Stimulated activated CD8-positive, alpha-beta memory T cell treated with anti-CD3 and anti-CD28 coated beads, Interleukin-12 subunit alpha, Interleukin-12 subunit beta, amount 100 ng/mL, for 1 hour (primary cell): ENCODE measurements around the gene PDYN.

Experiments
- DNase-seq: peaks from one replicate; pipeline ENCODE4 v3.0.0-alpha.2; 2020; ENCODE audit warnings: low read depth

The PDYN gene

GRCh38 chr20:1951436-1952115 is 42.3 kb downstream of the PDYN start:
- no peak for DNase-seq

- no peak for DNase-seq
Observed at GRCh38 chr20:1950836-1951235, 43.0 kb downstream of the PDYN start.

GRCh38 chr20:1949347-1950100 is 44.3 kb downstream of the PDYN start:
- no peak for DNase-seq

DNA sequence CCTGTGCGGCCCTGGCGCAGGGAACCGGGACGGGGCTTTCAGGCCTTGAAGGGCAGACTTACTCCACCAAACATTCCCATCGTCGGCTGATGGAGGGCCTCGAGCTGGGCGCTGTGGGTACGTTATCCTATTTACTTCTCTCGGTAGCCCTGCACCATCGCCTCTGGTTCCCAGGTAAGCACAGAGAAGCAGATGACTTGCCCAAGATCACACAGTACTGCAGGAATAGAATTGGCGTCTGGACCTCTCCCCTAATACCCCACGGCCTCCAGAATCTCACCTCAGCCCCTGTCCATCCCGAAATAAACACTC is 46.4 kb downstream of the PDYN start:
- no peak for DNase-seq

DNA sequence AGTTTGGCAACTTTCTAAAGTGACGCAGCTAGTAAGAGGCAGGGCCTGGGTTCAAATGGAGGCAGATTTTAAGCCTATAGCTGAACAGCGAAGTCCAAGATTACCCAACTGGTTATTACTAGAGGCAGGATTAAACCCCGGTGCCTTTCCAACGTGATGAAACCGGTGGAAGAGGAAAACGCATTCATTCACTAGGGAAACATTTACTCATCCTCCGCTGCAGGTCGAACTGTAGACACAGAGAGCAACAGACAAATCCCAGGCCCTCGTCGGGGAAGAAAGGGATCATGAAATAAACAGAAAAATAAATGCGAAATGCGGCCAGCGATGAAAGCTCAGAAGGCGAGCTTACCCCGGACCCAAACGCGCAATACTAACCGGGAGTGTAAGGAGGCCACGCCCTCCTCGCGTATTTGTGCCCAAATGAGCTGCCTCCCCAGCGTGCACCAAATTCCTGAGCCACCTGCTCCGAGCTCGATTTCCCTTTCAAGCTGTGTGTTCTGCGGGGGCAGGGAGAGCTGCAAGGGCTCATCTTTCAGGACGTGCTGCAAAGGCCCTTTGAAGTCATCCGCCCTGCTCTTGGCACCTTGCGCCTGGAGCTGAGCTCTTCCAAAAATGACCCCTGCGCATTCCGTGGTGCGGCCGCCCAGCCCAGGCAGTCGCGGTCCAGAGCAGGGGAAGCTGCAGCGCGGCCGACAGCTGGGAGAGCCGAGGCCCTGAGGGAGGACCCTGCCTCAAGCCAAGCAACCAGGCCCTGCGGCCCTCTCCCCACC is 46.9 kb downstream of the PDYN start:
- no peak for DNase-seq

- DNase-seq: no peak
Observed at GRCh38 chr20:1946442-1946761, 47.5 kb downstream of the PDYN start.

DNA sequence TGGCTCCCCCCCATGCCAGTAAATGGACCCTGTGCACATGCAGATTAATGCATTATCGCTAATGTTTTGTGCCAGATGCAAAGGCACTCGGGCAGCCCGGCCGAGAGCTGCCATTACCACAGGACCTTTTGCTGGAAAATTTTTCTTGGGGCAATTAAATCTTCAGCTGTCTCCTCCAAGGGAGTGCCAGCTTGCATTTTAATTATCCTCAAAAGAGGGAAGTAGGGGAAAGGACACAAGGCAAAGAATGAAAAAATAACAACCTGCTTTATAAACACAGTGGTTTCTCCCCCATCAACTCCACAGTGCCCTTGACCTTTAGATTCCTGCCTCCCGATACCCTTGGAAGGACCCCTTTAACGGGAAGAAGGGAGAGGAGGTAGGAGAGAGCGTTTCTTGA is 48.2 kb downstream of the PDYN start:
- no peak for DNase-seq

DNA sequence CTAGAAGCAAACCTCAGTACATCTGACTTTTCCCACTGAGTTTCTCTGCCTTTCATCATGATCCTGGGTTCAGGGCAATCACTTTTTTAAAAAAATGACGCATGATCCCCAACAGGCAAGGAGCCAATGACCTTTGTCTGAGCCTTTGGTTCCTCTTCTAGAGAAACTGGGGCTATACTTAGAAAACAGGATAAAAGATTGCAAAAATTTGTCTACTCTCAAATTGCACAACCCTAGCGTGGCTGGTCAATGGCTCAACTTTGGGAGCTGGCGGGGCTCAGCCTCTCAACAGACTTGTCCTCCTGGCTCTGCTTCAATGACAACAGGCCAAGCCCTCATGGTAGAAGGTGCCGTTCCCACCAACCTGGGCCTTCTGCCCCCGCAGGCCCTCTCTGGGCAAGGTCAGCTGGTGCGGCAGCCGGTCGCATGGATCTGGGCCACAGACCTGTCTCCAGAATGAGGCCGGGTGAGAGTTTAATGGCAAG is 48.7 kb downstream of the PDYN start:
- no peak for DNase-seq

DNA sequence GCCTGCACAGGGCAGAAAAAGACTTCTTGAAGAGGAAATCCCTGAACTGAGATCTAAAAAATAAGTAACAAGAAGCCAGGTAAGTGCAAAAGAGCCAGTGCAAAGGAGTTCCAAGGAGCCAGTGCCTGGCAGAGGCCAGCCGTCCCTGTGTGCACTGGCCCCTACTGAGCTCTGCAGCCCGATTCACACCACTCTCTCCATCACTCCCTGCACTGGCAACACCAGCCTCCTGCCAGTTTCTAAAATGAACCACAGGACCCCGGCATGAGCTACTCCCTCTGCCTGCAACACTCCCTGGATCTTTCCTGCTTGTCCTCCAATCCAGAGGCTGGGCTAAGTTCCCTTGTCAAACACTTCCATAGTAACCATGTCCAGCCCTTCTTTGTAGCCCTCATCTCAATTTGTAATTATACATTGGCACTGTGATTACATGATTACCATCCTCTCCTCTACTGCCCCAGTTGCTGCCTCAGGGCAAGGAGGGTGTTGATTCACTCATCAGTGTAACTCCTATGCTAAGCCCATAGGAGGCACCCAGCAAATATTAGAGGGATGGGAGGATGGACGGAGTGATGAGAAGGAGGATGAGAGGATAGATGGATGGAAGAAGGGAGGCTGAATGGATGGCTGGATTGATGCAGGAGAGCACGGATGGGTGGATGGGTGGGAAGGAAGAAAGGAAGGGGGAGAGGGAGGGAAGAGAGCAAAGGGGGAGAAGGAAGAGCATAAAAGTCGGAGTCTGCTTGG is 49.3 kb downstream of the PDYN start:
- no peak for DNase-seq

GRCh38 chr20:1943275-1944002 is 50.4 kb downstream of the PDYN start:
- DNase-seq: no peak

DNA sequence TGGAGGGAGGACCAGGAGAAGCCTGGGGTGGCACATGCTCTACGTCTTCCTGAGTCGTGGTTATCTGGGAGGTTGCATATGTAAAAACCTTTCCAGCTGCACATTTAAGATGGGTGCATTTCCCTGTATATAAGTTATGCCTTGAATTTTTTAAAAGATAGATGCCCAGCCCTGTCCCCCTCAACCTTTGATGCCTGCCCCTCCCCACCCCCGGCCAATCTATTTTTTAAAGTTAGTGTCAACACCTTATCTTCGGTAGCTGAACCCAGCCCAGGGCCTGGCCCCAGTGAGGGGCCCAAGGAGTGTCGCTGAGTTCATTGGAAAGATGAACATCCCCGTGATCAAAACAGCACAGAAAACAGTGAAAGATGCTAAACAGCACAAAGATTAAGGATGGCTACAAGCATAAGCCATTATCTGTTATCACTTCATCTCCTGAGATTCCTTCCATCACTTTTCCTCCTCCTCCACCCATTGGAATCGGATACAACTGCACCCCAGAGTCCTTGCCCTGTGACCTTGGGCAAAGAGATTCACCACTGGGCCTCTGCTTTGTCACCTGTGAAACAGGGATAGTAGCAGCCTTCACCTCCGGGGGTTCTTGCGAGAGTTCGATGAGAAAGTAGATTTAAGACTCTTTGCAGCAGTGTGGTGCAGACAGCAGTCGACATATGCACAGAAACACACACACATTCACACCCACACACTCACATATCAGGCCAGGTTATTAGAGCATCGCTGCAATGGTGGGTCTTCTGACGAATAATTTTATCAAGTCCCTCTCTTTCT is 51.2 kb downstream of the PDYN start:
- DNase-seq: no peak

DNA sequence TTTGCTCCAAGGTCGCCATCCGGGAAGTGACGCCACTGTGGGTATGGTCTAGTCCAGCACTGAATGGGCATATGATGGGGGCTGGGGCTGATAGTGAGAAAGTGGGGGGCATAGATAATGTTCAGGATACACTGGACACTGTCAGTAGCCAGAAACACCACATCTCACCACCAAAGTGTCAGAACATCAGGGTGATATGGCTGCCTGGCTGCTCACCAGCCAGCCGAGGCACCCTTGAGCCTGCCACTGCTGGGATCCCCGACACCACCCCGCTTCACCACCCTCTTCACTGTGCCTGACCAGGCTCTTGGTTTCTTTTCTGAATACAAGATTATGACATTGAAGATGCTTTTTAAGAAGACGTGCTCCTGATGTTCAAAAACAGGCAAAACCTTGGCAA is 51.8 kb downstream of the PDYN start:
- DNase-seq: no peak

- no peak for DNase-seq
Observed at GRCh38 chr20:1941226-1941625, 52.6 kb downstream of the PDYN start.

GRCh38 chr20:1940581-1940980 is 53.3 kb downstream of the PDYN start:
- DNase-seq: no peak

- DNase-seq: no peak
Observed at GRCh38 chr20:1939270-1939595, 54.6 kb downstream of the PDYN start.

GRCh38 chr20:1938464-1939269 is 55.2 kb downstream of the PDYN start:
- DNase-seq: no peak

- DNase-seq: no peak
Observed at GRCh38 chr20:1937316-1937976, 56.4 kb downstream of the PDYN start.

DNA sequence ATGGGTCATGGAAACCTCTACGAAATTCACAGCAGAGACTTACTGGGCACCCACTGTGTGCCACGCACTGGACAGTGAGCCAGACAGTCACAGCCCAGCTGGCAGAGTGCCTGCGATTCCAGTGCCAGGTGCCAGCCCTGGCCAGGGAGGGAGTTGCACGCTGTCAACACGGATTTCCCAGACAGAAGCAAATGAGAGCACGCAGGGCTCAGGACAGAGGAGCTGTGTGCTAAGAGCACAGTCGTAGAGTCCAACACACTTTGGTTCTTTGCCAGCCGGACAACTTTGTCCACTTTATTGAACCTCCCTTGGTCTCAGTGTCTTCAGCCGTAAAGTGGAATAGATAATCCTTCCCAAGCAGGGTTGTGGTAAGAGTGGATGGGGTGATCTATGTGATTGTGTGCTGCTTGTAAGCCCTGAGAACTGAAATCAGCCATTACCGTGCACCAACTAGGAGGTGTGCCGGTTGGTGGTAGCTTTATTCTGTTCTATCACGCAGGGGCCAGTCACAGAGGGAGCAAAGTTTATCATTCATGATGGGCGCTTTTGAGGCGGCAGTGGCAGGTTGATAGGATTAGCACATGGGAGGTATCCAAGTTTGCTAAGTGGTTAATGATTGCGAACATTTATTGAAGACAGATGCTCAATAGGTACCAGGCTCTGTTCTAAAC is 58.0 kb downstream of the PDYN start:
- no peak for DNase-seq
